HG03103 (cell line): ENCODE measurements around the gene STK32B.

Source experiments
- ATAC-seq: cut with Tn5 transposase; IDR thresholded peaks from one replicate; pipeline ENCODE4 v1.9.1; 2021; ENCODE audit warnings: low read depth; ENCODE audit not compliant: unreplicated experiment

Gene STK32B

GRCh38 chr4:5460106-5460801, 409.0 kb downstream of the STK32B start:
- ATAC-seq: no peak

GRCh38 chr4:5461477-5461876, 410.2 kb downstream of the STK32B start:
- no peak for ATAC-seq

- ATAC-seq: no peak
These were observed 411.1 kb downstream of the STK32B start for GRCh38 chr4:5462254-5462835.

GRCh38 chr4:5462896-5463295, 411.6 kb downstream of the STK32B start:
- ATAC-seq: no peak

GRCh38 chr4:5463361-5463760, 412.1 kb downstream of the STK32B start:
- ATAC-seq: no peak

GRCh38 chr4:5463936-5464650, 412.8 kb downstream of the STK32B start:
- ATAC-seq: no peak

- ATAC-seq: no peak
These were observed 414.2 kb downstream of the STK32B start for GRCh38 chr4:5465529-5465928.

- ATAC-seq: no peak
These were observed 414.7 kb downstream of the STK32B start for GRCh38 chr4:5465956-5466355.

- ATAC-seq: no peak
These were observed 415.8 kb downstream of the STK32B start for GRCh38 chr4:5467111-5467510.

- ATAC-seq: no peak
These were observed 418.0 kb downstream of the STK32B start for GRCh38 chr4:5469151-5469775.

- ATAC-seq: no peak
These were observed 418.6 kb downstream of the STK32B start for GRCh38 chr4:5469861-5470260.

GRCh38 chr4:5470318-5471198, 419.3 kb downstream of the STK32B start:
- ATAC-seq: no peak

- no peak for ATAC-seq
These were observed 419.9 kb downstream of the STK32B start for GRCh38 chr4:5471206-5471605.

- no peak for ATAC-seq
These were observed 420.4 kb downstream of the STK32B start for GRCh38 chr4:5471691-5472090.

- no peak for ATAC-seq
These were observed 420.9 kb downstream of the STK32B start for GRCh38 chr4:5472160-5472591.

- ATAC-seq: no peak
These were observed 421.8 kb downstream of the STK32B start for GRCh38 chr4:5473125-5473524.

GRCh38 chr4:5474756-5475155, 423.5 kb downstream of the STK32B start:
- no peak for ATAC-seq

GRCh38 chr4:5477613-5478012, 426.3 kb downstream of the STK32B start:
- no peak for ATAC-seq

GRCh38 chr4:5478169-5478568, 426.9 kb downstream of the STK32B start:
- ATAC-seq: no peak

GRCh38 chr4:5478697-5479096, 427.4 kb downstream of the STK32B start:
- no peak for ATAC-seq
